ENCODE data around the gene ENOX1. TPM values are rescaled to one million over a fixed set of nuclear protein-coding genes. Genes with fewer than 3 reads are reported as not detected.

ENOX1 gene
- total and polyA plus RNA-seq, 9 of the 15 experiments (the other 6 are each of a cell fraction or from before 2014, with no cell fraction given) = not detected

- ATAC-seq (no peak), DNase-seq (ENCODE audit: extremely low read depth in 1 of 4, low spot score in 3 of 4) (no peak), FAIRE-seq (no peak)
- in situ Hi-C loops (cut with MboI) = no loop called here
- no peak overlapping the region for H3K4me3 ChIP-seq
- H3K27me3 ChIP-seq (ENCODE audit: control insufficient read depth in 2 of 2, insufficient read depth in 2 of 2, low read length in 2 of 2) = no peaks in the 10 kb centered on the region
- no peaks in the 10 kb centered on the region for H3K36me3 ChIP-seq (ENCODE audit: control insufficient read depth, insufficient read depth, low read length)
- no peaks in the 10 kb centered on the region for H3K9me1 ChIP-seq (ENCODE audit: control insufficient read depth, insufficient read depth, low read length)
- no peaks in the 10 kb centered on the region for H3K4me1 ChIP-seq (replicated peaks in 1 of 2; ENCODE audit: control insufficient read depth in 2 of 2, insufficient read depth in 2 of 2, low read length in 2 of 2)
- POLR2A ChIA-PET = interaction anchor here (0.6 kb wide), 1 partner anchor 146 kb away, joined by 3 read pairs; no protein-coding TSS in a partner anchor
- BruUV-seq (replicated peaks) = no TSS peak
- CTCF ChIA-PET (ENCODE audit: low intra/inter-chr PET ratio) = no interaction called here
- TF ChIP-seq MBD2 (IDR thresholded peaks at IDR 0.05; ENCODE audit: borderline replicate concordance, low read depth) = no peak
- H3K27ac ChIP-seq (ENCODE audit: extremely low read depth, low read depth, low read length) = no peak overlapping the region
- no peaks in the 10 kb centered on the region for H4K20me1 ChIP-seq (replicated peaks; ENCODE audit: control insufficient read depth, insufficient read depth, low read length)
- H3K79me2 ChIP-seq (ENCODE audit: control insufficient read depth, insufficient read depth, low read length) = no peaks in the 10 kb centered on the region
- no peak overlapping the region for H2AFZ ChIP-seq (ENCODE audit: low read depth, low read length)
- 0% methylated on average over 1 of the region's 1 CpG for WGBS (ENCODE audit: insufficient coverage, low coverage, missing lambda C conversion rate)
- no peaks in the 10 kb centered on the region for H3K9me3 ChIP-seq (replicated peaks; ENCODE audit: control insufficient read depth, insufficient read depth, low read depth, low read length)
- H3K4me2 ChIP-seq (ENCODE audit: insufficient read depth, low read length) = no peak overlapping the region
- no peak overlapping the region for H3K9ac ChIP-seq (ENCODE audit: insufficient read depth in 1 of 2, low read depth in 2 of 2, low read length in 2 of 2)
- intact Hi-C loops (cut with micrococcal nuclease) = no loop called here
Observed at GRCh38 chr13:43258771-43259170, 528.0 kb downstream of the ENOX1 start.

GRCh38 chr13:43257765-43258164, 529.0 kb downstream of the ENOX1 start:
- ATAC-seq (no peak), FAIRE-seq (no peak), DNase-seq (ENCODE audit: extremely low read depth in 1 of 4, low spot score in 3 of 4) (no peak)
- H2AFZ ChIP-seq (ENCODE audit: low read depth, low read length) = no peak overlapping the region
- POLR2A ChIA-PET = no interaction called here
- no peaks in the 10 kb centered on the region for H3K79me2 ChIP-seq (ENCODE audit: control insufficient read depth, insufficient read depth, low read length)
- H3K9ac ChIP-seq (ENCODE audit: insufficient read depth in 1 of 2, low read depth in 2 of 2, low read length in 2 of 2) = no peak overlapping the region
- H3K9me3 ChIP-seq (replicated peaks; ENCODE audit: control insufficient read depth, insufficient read depth, low read depth, low read length) = no peaks in the 10 kb centered on the region
- CTCF ChIA-PET (ENCODE audit: low intra/inter-chr PET ratio) = no interaction called here
- H3K4me3 ChIP-seq = no peak overlapping the region
- no peaks in the 10 kb centered on the region for H3K4me1 ChIP-seq (replicated peaks in 1 of 2; ENCODE audit: control insufficient read depth in 2 of 2, insufficient read depth in 2 of 2, low read length in 2 of 2)
- in situ Hi-C loops (cut with MboI) = no loop called here
- BruUV-seq (replicated peaks) = no TSS peak
- no peaks in the 10 kb centered on the region for H4K20me1 ChIP-seq (replicated peaks; ENCODE audit: control insufficient read depth, insufficient read depth, low read length)
- H3K4me2 ChIP-seq (ENCODE audit: insufficient read depth, low read length) = no peak overlapping the region
- no peaks in the 10 kb centered on the region for H3K9me1 ChIP-seq (ENCODE audit: control insufficient read depth, insufficient read depth, low read length)
- intact Hi-C loops (cut with micrococcal nuclease) = no loop called here
- no peaks in the 10 kb centered on the region for H3K36me3 ChIP-seq (ENCODE audit: control insufficient read depth, insufficient read depth, low read length)
- H3K27ac ChIP-seq (ENCODE audit: extremely low read depth, low read depth, low read length) = no peak overlapping the region
- H3K27me3 ChIP-seq (ENCODE audit: control insufficient read depth in 2 of 2, insufficient read depth in 2 of 2, low read length in 2 of 2) = no peaks in the 10 kb centered on the region
- TF ChIP-seq ZNF146 (CRISPR knock-in tag; IDR thresholded peaks at IDR 0.05; ENCODE audit: unreplicated experiment) (no peak), ZNF589 (CRISPR knock-in tag; IDR thresholded peaks at IDR 0.05; ENCODE audit: low read depth) (no peak), PCBP1 (IDR thresholded peaks at IDR 0.05; ENCODE audit: low read depth, low read length, poor library complexity, severe bottlenecking) (no peak), ZNF444 (CRISPR knock-in tag; IDR thresholded peaks at IDR 0.05) (no peak), NRF1 (conservative IDR thresholded peaks at IDR 0.05 in 1 of 2, IDR thresholded peaks at IDR 0.05 in 1 of 2) (no peak), PPARD (CRISPR knock-in tag; IDR thresholded peaks at IDR 0.05) (no peak), ZNF764 (CRISPR knock-in tag; IDR thresholded peaks at IDR 0.05; ENCODE audit: low read depth) (no peak), ZNF175 (CRISPR knock-in tag; IDR thresholded peaks at IDR 0.05; ENCODE audit: low read depth) (no peak), NKRF (IDR thresholded peaks at IDR 0.05; ENCODE audit: borderline replicate concordance) (no peak), HSF4 (CRISPR knock-in tag; IDR thresholded peaks at IDR 0.05; ENCODE audit: borderline replicate concordance) (no peak), HDAC2 (IDR thresholded peaks at IDR 0.05) (no peak), SRSF3 (IDR thresholded peaks at IDR 0.05; ENCODE audit: insufficient read depth, low read length) (no peak), LARP7 (IDR thresholded peaks at IDR 0.05) (no peak), CHD4 (IDR thresholded peaks at IDR 0.05; ENCODE audit: insufficient read depth, insufficient replicate concordance, low read depth, low read length, poor library complexity, severe bottlenecking) (no peak), RBM14 (IDR thresholded peaks at IDR 0.05; ENCODE audit: borderline replicate concordance, insufficient read depth, low read depth, low read length) (no peak)
